Stimulated activated CD4-positive, alpha-beta T cell treated with anti-CD3 and anti-CD28 coated beads, TNF-alpha, amount 100 ng/mL, for 48 hours (primary cell): ENCODE measurements around the gene TRPM5.
A peak's percentile ranks its signal among the peaks of the same experiment; 100 is the strongest.

Experiments used
- DNase-seq, 3 donors: peaks; one replicate each; pipeline ENCODE4 v3.0.0-alpha.2; 2020; ENCODE audit warnings: low read depth in 3 of 3

TRPM5 gene

GRCh38 chr11:2437516-2437915, 6.8 kb downstream of the TRPM5 start:
- DNase-seq: no peak

DNA sequence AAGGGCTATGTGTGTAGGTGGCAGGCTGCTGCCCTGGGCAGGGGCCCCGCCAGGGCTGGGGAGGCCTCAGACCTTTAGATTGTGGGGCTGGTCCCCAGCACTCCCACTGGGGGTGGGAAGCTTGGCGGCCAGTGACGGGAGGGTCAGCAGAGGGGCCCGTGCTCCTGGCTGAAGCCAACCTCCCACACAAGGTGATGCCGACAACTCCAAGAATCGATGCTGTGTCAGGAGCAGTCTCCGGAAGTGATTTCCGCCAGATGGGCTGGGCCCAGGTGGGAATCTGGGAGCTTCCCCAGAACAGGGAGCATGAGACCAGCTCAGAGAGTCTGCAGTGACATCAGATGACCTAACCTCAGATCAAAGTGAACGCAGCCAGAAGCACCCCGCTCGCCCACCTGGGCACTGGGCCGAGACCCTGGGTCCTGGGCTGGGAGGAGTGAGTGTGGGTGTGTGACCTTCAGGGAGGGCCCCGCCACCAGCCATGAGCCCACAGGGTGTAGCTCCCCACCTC, 7.7 kb downstream of the TRPM5 start:
- DNase-seq: no peak

- no peak for DNase-seq
These were observed 8.2 kb downstream of the TRPM5 start for GRCh38 chr11:2436013-2436520.

GRCh38 chr11:2435288-2436012, 8.9 kb downstream of the TRPM5 start:
- DNase-seq: no peak

- DNase-seq: no peak
These were observed 9.6 kb downstream of the TRPM5 start for GRCh38 chr11:2434506-2435255.

GRCh38 chr11:2434008-2434407, 10.3 kb downstream of the TRPM5 start:
- DNase-seq: no peak

GRCh38 chr11:2433106-2433925, 11.0 kb downstream of the TRPM5 start:
- no peak for DNase-seq

DNA sequence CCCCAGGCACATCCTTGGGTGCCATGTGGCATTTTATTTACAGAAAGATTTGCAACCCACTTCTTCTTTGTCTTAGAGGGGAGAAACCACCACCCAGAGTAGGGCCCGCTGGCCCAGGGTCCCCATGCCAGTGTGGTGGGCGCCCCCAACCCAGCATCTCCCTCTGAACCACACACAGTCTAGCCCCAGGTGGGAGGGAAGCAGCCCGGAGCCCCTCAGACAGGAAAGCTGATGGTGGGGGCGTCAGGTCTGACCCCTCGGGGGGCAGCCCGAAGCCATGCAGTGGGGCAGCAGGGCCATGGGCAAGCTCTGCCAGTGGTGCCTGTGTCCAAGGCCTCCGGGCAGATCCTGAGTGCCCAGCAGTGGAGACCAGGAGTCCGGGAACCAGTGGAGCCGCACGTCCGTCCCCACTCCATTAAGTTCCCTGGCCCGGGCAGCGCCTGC, 11.7 kb downstream of the TRPM5 start:
- no peak for DNase-seq

DNA sequence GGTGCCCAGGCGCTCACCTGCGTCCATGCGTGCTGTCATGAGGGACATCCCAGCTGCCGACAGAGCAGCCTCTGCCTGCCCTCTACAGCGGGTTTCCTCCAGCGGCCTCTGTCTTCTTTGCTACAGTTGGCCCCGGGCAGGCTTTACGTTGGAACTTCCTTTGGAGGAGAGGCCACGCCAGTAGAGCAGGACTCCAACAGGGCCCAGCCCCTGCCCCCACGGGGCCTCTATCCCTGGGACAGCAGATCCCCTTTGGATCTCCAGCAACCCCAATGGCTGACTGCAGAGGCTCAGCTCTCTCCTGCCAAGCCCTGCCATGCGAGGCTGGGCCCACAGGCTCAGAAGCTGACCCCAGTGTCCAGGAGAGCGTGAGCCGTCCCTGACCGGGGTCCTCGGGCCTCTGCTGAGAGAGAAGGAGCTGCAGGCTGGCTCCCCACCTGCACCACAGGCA, 12.1 kb downstream of the TRPM5 start:
- no peak for DNase-seq

GRCh38 chr11:2431395-2431794, 12.9 kb downstream of the TRPM5 start:
- no peak for DNase-seq

DNA sequence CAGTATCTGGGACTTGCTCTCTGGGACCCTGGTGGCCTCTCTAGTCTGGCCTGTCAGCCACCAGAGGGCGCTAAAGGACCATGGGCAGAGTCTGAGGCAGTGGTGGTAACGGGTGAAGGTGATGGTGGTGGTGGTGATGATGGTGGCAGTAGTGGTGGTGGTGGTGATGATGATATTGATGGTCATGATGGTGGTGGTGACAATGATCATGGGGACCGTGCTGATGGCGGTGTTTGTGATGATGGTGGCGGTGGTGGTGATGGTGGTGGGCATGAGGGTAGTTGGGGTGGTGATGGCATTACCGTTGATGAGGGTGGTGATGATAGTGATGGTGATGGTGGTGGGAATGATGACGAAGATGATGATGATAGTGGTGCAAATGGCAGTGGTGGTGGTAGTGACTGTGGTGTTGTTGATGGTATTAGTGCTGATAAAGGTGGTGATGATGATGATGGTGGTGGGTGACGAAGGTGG, 16.0 kb downstream of the TRPM5 start:
- peak; percentile 72 to 86 (median 82) for DNase-seq

- no peak for DNase-seq
These were observed 16.5 kb downstream of the TRPM5 start for GRCh38 chr11:2427721-2428321.

DNA sequence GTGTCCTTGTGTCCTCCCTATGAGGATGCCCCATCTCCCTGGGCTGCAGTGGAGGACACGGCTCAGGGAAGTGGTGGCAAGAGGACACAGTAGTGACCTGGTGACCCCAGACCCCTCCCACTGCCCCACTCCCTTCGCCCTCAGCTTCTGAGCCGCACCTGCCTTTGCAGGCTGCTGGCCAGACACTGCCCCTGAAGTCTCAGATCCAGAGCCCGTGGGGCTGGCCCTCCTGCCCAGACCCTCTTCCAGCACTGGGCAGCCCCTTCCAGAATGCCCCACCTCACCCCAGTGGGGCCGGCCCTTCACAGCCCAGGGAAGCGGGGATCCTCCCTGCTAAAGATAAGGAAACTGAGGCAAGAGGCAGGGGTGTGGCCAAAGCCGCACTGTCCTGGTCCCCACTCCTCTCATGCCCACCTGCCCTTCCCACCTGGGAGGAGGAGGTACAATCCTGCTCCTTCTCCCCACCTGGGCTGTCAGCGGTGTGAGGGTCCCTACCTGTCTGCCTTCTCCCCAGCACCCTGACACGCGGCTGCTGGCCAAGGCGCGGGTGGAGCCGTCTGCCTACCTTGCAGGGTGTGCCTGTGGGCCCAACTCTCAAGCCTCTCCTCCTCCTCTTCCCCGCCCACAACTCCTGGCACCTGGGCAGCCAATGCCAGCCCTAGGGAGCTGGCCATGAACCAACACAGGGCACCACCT, 17.3 kb downstream of the TRPM5 start:
- DNase-seq: no peak

GRCh38 chr11:2426221-2426620, 18.1 kb downstream of the TRPM5 start:
- no peak for DNase-seq

GRCh38 chr11:2425506-2425905, 18.8 kb downstream of the TRPM5 start:
- no peak for DNase-seq

GRCh38 chr11:2424811-2425495, 19.4 kb downstream of the TRPM5 start:
- DNase-seq: no peak

- DNase-seq: no peak
These were observed 20.9 kb downstream of the TRPM5 start for GRCh38 chr11:2423157-2424025.

GRCh38 chr11:2422461-2423156, 21.7 kb downstream of the TRPM5 start:
- no peak for DNase-seq
